Measurements from ENCODE around the gene THADA.

Gene THADA

GRCh38 chr2:43441195-43441594 lies 154.6 kb downstream of the THADA start:
- DNase-seq (ENCODE audit: low read depth in 2 of 2) = no peak

DNA sequence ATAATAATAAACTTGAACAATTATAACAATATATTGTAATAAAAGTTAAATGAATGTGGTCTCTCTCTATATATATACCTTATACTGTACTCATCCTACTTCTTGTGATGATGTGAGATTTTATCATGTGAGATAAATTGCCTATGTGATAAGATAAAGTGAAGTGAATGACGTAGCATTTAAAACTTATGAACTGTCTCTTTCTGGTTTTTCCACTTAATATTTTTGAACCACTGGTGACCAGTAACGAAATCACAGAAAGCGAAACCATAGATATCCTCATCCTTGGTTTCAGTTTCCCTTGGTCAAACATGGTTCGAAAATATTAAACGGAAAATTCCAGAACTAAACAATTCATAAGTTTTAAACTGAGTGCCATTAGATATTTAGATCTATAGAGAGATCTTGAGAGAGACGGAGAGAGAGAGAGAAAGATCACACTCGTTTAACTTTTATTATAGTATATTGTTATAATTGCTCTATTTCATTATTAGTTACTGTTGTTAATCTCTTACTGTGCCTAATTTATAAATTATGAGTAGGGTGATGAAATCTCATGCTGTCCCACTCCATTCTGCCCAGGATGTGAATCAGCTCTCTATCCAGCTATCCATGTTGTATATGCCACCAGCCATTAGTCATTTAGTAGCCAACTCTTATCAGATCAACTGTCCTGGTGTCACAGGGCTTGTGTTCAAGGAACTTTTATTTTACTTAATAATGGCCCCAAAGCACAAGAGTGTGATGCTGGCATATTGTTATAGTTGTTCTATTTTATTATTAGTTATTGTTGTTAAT lies 156.8 kb downstream of the THADA start:
- no peak for DNase-seq (ENCODE audit: low read depth in 2 of 2)

GRCh38 chr2:43438342-43438741 lies 157.5 kb downstream of the THADA start:
- no peak for DNase-seq (ENCODE audit: low read depth in 2 of 2)

DNA sequence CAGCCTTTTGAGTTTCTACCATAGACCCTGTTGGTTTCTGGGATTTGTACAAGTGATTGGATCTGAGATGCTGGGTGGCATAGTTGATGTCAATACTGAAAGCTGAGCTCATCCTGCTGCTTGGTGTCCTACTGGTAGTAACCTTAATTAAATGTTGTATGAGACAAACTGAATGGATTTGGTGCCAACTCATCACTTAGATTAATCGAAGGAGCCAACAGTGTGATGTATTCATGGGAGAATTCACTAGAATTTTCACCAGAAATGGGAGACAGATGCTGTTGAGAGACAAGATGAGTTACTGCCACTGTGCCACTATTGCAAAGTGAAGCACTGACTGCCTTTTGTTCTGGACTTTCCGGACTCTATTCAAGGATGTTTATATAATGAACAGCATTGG lies 158.5 kb downstream of the THADA start:
- DNase-seq (ENCODE audit: low read depth in 2 of 2) = no peak

DNA sequence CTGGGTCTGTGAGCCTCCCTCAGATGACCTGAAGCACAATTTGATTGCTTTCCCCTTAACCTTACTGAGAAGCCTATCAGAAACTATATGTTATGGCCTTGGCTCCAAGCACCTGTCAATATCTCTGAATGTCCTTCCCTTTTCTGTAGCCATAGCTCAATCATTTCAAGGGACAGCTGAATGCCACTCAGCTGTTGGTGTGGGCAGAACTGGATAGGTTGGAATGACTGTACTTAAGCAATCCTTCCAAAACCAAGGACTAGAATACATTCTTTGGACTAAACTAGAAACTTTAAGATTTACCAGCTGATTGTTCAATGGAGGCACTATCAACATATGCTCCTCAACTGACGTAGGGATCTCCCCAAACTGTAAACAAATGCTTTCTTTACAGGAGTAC lies 159.4 kb downstream of the THADA start:
- DNase-seq (ENCODE audit: low read depth in 2 of 2) = no peak

DNA sequence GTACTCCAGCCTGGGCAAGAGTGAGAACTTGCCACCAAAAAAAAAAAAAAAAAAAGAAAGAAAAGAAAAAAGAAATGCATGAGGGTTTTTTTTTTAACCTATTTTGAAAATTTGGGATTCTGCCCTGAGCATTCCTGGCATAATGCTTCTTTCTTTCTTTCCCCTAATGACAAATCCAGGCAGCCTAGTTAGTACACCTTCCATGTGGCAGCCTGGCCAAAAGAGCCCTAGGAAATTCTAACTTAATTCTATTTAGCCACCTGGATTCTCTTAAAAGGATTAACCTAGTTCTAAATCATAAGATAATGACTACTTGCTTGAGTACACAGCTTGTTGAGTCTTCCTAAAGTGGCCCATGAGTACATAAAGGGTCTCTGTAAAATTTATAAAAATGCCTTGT lies 160.1 kb downstream of the THADA start:
- no peak for DNase-seq (ENCODE audit: low read depth in 2 of 2)

GRCh38 chr2:43430489-43430888 lies 165.3 kb downstream of the THADA start:
- no peak for DNase-seq (ENCODE audit: low read depth in 2 of 2)

GRCh38 chr2:43429369-43429768 lies 166.5 kb downstream of the THADA start:
- DNase-seq (ENCODE audit: low read depth in 2 of 2) = no peak

- DNase-seq (ENCODE audit: low read depth in 2 of 2) = no peak
These were observed 168.8 kb downstream of the THADA start for GRCh38 chr2:43427032-43427424.

DNA sequence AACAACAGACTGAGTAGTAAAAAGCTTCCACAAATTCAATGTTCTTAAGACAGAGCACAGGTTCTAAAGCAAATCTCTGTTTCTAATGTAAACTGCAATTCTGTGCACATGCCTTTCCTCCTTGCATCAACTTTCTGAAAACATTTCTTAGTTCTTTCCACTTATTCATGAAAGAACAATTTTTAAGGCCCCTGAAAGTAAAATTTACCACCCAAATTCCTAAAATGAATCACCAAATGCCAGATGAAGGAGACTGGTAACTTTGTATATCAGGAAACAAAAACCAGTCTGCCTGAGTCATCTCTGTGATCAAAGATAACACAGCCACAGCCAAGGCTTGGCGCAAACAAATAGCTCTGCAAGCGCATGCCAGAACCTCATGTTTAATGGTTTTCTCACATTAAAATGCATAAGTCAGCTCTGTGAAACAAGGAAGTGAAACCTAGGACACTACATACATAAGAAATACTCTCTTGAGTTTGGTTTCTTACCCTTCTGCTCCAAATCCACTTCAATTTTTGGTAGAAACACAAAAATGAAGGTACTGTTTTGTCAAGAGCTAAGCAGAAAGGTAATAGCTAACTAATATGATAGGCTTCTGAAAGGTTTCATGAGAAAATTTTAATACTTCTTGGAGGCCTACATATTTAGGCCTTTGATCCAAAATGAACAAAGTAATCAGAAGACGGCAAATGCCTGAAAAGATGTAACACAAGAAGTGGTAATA lies 169.4 kb downstream of the THADA start:
- peak; percentile 59 to 67 for DNase-seq (ENCODE audit: low read depth in 2 of 2)

DNA sequence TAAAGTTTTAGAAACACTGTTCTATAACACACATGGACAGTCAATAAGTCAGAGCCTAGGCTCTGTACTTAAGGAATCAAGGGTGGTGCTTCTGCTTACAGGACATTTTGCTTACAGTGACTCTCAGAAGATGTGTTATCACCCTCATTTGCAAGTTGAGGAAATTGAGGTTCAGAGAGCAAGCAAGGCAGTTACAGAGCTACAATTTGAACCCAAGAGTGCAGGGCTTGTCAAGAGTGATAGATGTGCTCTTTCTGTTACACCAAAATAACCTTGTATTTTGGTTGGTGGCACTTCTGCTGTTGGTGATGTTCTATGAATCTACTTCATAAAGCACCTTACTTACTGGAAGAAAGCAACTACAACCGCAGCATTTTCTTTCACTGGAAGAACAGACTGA lies 170.2 kb downstream of the THADA start:
- DNase-seq (ENCODE audit: low read depth in 2 of 2) = no peak

DNA sequence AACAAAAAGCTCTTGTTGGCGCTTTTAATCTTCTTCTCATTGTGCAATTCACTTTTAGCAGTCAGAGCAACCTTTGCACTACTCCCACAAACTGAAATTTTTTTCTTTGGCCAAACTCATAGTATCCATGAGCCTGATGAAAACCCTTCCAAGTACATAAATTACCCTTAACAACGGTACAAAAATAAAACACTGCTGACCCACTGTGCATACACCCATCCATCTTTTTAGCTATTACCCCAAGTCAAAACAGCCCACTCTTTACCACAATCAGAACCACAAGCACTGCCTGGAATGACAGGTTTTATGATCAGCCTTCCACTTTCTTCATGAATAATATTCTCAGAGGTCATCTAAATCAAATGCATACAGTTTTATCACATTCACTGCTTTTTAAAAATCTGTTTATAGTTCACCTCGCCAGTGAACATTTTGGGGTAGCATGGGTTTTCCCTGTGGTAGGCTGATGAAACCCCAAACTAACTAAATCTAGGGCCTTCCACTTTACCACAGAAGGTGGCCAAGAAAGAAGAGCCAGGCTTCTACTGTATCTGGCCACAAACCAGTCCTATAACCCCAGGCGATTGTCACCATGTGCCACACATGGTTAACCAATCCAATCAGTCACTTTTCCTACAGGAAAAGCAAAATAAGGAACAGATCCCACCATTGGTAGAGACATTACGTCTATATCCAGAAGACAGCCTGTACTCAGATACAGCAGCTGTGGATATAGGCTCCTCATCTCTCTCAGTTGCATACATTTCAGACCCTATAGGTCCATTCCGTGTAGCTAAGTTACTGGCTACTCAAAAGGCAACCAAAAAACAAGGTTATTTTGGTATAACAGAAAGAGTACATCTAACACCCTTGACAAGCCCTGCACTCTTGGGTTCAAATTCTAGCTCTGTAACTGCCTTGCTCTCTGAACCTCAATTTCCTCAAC lies 171.3 kb downstream of the THADA start:
- no peak for DNase-seq (ENCODE audit: low read depth in 2 of 2)

DNA sequence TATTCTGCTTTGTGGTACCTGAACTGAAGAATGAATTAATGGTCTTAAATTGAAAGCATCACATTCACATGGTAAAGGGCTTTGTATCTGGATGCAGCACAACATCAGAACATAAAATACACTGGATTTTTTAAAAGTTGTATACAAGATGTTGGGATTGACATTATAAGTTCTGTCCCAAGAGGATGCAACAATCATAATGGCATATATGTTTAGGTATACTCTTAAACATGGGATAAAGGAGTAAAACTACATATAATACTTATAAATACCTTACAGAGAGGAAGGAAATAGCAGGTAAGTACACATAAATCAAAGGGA lies 171.9 kb downstream of the THADA start:
- DNase-seq (ENCODE audit: low read depth in 2 of 2) = no peak

GRCh38 chr2:43421194-43421593 lies 174.6 kb downstream of the THADA start:
- no peak for DNase-seq (ENCODE audit: low read depth in 2 of 2)

GRCh38 chr2:43420389-43420801 lies 175.4 kb downstream of the THADA start:
- DNase-seq (ENCODE audit: low read depth in 2 of 2) = no peak

DNA sequence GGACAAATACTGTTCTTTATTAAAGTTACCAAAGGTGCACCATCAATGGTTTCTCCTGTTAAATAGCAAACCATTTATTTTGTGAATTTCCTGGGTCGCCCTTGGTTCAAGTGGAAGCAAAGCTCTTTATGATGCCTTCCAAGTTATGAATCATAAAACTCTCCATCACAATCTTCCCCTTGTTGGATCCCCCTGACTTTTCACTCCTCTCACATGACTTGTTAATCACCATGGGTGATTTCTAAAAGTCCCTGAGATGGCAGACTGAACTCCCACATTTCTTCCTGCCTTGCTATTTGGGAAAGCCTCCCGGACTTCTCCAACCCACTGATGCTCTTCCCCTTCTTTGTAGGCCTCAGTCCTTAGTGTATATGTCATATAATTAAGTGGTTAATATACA lies 176.0 kb downstream of the THADA start:
- no peak for DNase-seq (ENCODE audit: low read depth in 2 of 2)

DNA sequence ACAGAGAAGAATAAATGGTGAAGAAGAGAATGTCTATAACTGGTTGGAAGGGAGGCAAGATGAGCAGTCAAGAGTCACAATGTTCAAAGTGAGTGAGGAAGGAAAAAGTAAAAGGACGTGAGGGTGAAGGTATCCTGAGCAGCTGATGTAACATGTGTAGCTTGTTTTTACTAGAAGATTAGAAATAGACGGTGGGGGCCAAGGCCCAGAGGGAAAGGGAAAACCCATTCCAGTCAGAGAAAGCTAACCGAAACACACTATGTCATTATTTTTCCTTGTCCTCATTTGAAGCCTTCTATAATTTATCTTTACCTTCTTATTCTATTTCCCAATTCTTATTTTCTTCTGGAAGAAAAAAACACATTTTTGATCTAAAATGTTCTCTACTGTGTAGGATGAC lies 176.6 kb downstream of the THADA start:
- no peak for DNase-seq (ENCODE audit: low read depth in 2 of 2)

DNA sequence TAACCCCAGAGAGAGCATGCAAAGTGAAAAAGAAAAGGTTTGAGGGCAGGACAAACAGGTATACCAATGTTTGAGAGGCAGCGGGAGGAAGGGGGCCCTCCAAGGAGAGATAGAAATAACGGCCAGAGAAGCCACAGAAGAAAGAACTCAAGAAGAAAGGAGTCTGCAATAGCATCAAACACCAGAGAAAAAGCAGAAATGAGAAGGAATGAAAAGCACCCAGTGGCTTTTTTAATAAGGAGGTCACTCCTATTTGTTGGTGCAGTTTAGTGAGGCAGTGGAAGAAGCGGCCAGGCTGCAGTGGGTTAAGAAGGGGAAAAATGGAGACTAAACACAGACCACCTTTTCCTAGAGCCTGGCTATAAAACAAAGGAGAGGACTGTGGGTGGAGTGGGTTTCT lies 177.2 kb downstream of the THADA start:
- no peak for DNase-seq (ENCODE audit: low read depth in 2 of 2)

DNA sequence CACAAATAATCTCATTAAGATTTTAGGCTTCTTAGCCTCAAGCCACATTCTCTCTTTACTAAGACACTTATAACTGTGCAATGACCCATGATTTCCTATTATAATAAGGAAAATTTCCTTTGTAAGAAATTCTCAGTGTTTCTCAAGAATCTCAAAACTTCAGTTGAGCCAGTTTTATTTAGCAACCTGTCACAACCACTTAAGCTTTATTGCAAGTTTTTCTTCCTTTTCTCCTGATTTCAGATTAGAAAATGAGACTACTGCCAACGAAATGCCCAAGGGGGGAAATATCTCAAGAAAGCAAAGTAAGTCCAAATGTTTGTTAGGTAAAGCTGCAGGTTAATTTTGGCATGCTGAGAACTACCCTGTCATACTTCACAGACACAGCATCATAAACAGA lies 178.5 kb downstream of the THADA start:
- DNase-seq (ENCODE audit: low read depth in 2 of 2) = no peak

DNA sequence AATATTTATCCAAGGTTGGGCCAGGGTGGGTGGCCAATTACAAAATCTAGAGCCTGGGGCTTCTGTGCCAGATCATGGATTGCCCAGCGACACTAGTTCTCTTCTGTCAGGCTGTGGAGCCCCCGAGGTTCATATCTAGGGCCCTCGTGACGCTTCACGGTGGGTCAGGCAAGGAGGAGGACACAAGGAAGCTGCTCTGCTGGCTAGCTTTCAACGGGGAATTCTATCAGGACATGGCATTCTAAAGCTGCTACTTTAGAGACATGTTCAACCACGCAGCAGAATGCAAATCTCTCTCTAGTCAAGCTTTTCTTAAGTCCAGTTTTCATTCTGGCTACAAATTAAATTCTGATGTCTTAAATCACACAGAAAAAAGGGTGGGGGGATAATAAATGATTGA lies 180.2 kb downstream of the THADA start:
- DNase-seq (ENCODE audit: low read depth in 2 of 2) = no peak

DNA sequence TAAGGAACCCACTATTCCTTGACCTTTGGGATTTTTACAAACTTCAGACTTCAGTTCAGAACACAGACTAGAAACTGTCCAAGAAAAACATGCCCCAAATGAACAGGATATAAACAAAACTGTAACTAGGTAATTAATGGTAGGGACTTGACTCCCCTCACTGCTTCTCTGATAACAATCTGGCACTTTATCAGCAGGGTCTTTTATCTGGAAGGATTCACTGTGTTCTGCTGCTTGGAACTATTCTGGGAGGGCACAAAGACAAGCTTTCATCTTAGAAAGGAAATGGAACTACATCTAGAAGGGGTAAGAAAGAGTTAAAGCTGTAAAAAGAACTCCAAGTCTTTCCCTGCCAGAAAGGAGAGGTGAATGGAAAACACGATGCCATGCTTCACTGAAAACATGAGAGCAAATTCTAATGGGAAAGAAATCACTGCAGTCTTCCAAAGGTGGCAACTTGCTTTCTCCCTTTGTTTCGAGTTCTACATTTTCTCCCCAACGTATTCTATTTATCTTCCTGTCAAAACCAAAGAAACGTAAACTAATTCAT lies 181.2 kb downstream of the THADA start:
- no peak for DNase-seq (ENCODE audit: low read depth in 2 of 2)

- no peak for DNase-seq (ENCODE audit: low read depth in 2 of 2)
These were observed 181.8 kb downstream of the THADA start for GRCh38 chr2:43414033-43414432.

Data from stimulated activated CD4-positive, alpha-beta T cell treated with anti-CD3 and anti-CD28 coated beads, Interleukin-15, amount 100 ng/mL, for 48 hours (primary cell).